GM18517 (cell line): ENCODE measurements around the gene TMEM132D.

Experiments used
- ATAC-seq: cut with Tn5 transposase; IDR thresholded peaks from one replicate; pipeline ENCODE4 v1.9.1; 2021; ENCODE audit warnings: mild to moderate bottlenecking, moderate library complexity; ENCODE audit not compliant: unreplicated experiment

The TMEM132D gene

DNA sequence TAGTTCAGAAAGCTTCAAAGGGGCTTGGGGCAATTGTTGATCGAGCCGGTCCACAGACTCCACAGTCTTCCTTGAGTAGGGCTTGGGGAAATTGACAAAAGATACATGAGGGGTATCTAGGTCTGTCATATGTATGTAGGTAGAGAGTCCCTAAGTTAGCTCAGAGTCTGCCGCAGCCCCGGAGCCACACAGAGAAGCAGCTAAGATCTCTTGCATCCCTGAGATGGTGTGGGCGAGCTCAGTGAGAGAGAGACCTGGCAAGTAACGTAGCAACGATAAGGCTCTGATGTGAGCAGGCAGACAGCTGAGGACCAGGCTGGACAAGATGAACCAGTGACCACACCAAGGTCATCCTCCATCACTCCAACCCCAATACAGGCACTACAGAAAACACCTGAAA lies 297.6 kb downstream of the TMEM132D start:
- ATAC-seq, result no peak

DNA sequence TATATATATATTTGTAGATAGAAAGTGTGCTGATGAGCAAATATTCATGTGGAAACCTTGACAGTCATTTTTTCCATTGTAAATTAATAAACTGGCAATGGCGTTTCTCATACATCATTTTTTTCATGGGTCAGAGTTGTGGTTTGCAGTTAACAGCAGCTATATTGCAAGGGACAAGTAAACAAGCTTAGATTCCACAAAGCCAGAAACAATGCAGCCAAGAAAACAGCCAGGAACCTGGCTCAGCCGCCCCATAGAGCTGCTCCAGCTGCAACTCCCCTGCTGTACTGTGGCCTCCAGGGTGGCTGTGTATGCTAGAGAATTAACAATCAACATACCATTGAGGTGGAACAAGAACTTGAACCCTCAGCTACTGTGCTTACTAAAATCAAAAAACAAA lies 298.2 kb downstream of the TMEM132D start:
- no peak for ATAC-seq

DNA sequence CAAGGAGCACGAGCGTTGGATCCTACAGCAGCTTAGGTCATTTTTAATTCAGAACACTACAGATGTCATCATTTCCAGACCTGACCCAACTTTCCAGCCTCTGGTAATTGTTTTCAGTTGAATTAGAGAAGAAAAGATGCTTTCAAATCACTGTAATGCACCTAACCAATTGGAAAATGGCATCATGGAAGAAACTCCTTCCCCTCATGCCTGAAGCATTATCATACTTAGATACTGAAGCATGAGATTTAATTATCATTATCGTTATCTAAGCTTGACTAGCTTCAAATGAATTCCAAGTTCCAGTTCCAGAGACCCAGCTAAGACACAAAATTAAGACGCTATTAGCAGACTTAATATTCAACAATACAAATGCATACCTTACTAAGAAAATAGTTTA lies 299.3 kb downstream of the TMEM132D start:
- ATAC-seq, result no peak

DNA sequence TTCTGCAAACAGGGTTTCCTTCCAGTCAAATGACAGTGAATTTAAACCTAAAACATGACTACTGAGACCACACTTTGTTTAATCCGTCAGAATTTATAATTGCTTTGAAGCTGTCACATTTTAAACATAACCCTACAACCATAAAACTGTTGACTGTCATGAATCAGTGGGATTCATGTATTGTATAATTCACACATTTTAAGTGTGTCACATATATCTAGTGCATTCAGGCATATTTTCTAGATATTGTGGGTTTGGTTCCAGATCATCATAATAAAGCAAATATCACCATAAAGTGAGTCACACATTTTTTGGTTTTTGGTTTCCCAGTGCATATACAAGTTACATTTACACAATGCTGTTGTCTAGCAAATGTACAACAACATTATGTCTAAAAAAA lies 304.4 kb downstream of the TMEM132D start:
- ATAC-seq, result no peak

DNA sequence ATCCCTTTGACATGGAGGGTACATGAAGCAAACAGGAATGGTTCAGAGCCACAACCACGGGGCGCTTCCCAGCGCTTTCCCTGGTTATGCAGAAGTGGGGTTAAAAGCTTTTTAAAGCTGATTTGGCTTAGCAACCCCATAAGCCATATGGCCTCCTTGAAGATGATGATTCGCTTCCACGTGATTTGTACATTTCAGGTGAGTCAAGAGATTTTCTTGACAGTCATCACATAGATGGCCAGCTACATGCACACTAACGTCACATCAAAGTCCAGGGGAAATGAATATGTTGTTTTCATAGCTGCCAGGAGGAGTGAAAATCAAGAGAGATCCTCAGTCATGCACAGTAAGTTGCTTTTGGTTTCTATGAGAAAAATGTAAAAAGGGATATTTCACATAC lies 309.7 kb downstream of the TMEM132D start:
- ATAC-seq, result no peak

DNA sequence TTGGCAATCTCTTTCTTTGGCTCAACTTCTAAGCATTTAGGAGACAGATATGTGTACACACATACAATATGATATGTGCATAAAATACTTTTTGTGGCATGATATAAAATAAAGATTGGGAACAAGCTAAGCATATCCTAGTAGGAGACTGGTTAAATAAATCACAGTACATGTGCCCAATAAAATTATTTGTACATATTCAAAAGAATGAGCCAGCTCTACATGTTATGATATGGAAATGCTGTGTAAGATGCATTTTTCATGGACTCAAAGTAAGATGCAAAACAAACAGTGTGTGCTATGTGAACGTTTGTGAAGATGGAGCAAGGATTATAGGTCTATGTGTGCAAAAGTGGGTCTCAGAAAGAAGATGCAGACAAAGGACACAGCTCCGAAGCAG lies 311.4 kb downstream of the TMEM132D start:
- ATAC-seq, result no peak

DNA sequence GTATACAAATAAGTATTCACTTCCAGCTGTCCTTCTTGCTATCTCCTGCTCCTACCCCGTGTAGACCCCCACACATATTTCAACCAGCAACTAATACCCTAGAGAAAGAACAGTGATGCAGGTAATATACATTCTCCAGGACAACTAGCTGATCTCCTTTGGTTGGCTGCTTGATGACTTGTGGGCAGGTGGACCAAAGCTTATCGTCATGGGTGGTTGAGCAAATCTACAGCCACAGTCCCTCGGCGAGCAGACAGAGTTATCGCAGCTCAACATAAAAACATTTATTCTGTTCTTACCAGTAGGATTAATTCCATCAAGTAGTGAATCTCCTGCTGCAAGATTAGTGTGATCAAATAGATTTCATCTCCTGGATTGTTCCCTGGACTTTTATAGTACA lies 314.3 kb downstream of the TMEM132D start:
- no peak for ATAC-seq

DNA sequence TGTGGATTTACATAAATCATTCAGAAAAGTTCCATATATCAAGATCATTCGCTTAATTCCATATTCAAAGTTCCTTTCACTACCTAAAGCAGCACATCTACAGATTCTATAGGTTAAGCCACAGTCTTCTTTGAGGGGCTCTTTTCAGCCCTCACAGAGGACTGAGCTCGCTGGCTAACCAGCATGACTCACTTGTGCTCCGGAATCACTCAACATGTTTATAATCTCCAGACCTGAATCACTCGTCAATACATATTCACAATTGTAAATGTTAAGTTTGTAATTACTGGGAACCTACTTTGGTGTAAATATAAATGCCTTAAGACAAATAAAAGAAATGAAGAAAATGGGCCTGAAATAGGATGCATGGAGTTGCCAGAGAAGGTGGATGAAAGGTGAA lies 315.7 kb downstream of the TMEM132D start:
- ATAC-seq, result no peak

DNA sequence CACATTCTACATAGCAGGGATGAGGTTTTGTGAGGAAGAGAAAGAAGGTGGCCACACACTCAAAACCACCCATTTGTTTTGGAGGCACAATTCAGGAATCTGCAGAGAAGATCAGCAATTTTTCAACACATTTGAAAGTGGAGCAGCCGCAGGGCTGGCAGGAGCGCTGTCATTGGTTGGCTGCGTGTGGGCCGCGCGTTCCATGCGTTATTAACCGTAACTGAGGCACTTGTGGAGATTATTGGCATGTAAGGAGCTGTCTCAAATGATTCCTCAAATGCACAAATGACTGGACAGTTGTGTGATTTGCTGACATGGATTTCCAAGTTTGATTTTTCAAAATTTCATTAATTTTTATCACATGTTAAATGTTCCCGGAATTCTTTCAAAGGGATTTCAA lies 318.5 kb downstream of the TMEM132D start:
- no peak for ATAC-seq

DNA sequence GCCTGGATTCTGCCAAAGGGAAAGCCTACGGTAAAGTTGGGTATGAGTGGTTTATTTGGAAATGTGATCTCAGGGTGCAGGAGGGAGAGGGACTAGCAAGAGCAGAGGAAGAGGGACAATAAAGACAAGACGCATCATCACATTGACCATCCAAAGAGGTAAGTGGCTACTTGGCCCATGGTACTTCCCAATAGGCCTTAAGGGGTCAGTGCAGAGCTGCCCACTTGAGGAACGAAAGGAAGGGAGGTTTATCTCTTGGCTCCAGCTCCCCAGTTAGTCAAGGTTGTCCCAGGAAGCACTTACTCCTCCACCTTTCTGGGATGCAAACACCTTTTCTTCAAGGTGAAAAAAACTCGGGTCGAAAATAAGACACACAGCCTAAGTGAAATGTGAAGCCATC lies 323.9 kb downstream of the TMEM132D start:
- ATAC-seq, result no peak

DNA sequence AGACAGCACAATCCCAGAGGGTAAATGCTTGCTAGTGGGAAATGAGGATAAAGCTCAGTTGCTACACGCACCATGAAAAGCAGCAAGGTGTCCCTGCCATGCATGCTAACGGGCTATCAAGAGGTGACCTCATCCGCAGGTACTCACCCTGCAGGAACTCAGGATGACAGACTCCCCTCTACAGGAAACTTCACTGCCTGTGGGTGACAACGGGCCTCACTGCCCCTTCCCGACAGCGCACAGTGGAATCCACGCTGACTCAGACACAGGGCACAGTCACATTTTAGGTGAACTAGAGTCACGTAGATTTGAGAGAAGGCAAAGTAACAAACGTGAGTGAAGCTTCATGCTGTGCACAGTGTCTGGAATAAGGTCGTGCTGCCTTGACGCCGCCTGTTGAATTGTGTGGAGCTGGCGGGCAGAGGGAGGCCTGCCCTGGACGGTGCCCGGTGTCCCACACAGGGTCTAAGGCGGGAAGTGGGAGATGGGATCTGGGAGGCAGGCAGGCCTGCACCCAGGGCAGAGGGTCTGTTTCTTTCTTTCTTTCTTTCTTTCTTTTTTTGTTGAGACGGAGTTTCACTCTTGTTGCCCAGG lies 331.8 kb downstream of the TMEM132D start:
- ATAC-seq, result no peak

DNA sequence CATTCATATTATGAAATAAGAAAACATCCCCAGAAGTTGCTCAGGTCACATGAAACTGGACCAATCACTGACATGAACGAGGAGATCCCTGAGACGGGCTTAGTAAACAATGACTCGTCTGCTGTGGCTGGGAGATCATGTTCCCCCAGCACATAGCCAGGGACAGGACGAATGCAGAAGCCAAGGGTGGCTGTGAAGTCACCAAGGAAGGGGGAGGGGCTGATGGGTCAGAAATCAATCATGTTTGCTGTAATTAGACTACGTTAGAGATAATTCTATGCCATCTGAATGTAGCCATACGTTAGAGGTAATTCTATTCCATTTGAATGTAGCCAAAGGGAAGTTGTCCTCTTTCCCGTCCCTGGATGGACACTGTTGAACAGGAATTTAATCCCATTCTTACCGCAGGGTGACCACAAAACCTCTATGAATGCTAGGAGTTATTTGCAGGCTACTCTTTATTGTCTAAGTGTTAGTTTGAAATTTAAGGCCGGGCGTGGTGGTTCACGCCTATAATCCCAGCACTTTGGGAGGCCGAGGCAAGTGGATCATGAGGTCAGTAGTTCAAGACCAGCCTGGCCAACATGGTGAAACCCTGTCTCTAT lies 332.9 kb downstream of the TMEM132D start:
- no peak for ATAC-seq

DNA sequence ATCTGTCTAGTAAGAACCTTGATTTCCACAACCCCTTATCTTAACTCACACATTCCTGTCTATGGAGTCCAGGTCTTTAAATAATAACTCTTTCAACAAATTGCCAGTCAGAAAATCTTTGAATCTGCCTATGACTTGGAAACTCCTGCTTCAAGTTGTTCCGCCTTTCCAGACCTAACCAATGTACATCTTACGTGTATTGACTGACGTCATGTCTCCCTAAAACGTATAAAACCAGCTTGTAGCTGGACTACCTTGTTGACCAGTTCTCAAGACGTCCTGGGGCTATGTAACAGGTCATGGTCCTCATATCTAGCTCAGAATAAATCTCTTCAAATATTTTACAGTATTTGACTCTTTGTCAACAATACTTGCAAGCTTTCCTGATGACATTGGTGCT lies 337.0 kb downstream of the TMEM132D start:
- ATAC-seq, result no peak

DNA sequence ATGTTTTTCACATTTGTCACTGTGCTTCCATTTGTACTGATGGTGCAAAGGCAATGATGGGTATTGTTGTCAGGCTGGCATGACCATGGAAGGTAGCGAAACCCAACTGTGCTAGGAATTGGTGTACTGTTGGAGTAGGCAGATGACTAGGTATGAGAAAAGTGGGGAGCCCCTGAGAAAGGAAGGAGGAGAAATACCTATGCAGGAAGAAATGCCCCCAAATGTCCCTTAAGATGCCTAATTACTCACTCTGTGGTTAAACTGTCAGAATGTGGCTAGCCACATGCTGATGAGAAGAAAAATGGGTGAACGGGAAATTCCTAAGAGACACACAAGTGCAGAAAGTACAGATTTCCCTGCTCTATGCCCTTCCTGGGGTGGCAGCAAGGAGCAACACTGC lies 339.1 kb downstream of the TMEM132D start:
- no peak for ATAC-seq

DNA sequence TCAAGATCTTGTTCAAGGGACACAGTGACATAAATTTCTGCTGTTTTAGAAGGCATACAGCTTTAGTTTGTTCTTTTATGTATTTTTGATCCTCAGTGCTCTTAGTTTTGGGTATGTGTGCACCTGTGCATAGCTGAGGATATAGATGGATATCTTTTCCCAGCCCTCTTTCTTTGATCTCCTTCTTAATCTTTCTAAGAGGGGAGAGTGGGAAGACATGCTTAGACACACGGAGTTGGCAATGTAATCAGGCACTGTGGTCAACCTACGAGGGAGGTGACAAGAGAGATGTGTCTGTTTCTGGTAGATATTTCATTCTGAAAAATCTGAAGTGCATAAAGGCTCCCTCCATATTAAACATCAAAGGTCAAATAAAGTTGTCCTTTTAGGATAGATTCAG lies 340.6 kb downstream of the TMEM132D start:
- no peak for ATAC-seq

DNA sequence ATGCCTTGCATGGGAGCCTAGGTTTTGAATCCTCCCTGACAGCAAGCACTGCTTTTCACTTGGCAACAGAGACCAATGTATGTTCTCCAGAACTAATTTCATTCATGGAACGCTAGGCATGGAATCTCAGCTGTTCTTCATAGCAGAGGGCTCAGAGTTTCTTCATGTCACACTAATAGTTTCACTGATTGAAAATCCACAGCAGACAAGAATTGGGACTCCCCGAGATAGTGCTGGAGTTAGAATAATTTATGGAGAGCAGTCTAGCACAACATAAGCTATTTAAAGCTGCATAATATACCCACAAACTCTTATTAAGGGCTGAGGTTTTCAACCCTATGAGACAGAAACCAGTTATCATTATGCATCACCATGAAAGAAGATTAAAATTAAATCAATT lies 342.5 kb downstream of the TMEM132D start:
- no peak for ATAC-seq

DNA sequence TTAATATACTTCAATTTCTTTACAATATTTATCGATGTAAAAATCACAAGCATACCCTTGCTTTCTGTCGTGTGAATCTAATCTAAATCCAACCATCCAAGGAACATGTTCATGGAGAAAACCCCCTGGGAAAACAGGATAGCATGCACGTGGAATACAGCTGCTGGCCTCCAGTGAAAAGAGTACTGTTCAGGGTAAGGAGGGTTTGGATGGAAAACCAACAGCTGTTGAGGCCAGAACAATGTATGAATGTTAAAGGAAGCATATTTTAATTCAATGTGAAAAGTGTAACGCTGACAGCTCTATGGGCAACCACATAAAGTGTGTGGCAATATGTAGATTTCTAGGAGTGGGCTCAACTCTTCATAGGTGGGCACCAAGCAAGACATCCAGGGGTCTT lies 344.0 kb downstream of the TMEM132D start:
- no peak for ATAC-seq

DNA sequence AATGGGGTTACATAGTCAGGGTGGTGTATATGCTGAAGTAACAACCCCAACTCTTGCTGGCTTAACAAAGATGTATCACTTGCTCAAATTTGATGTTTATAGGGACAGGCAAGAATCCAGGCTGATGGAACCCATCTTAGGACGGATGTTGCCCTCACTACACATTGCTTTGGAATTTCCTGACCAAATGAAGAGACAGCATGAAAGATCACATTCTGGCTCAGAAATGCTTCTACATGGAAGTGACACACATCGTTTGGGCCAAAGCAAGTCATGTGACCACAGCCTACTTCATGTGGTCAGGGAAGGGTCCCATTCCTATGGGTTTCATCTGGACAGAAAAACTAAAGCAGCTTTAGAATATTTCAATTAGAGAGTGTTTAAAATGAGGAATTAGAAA lies 345.8 kb downstream of the TMEM132D start:
- ATAC-seq, result no peak

DNA sequence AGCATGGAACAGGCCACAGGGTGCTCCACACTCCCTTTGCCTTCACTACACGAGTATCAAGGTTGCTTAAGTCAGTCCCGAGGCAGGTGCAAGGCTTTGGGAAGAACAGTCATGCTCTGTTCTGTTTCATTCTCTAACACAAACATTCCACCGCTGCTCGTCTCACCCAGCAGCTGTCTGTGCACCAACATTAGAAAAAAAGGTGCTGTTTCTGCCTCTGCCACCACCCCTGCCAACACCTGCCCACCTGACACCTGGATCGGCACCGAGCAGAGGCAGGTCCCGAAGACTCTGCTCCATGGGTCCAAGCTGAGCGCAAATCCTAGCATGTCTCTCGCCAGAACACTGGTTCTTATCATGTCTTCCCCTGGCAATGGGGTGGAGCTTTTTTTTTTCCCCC lies 347.7 kb downstream of the TMEM132D start:
- ATAC-seq, result no peak

DNA sequence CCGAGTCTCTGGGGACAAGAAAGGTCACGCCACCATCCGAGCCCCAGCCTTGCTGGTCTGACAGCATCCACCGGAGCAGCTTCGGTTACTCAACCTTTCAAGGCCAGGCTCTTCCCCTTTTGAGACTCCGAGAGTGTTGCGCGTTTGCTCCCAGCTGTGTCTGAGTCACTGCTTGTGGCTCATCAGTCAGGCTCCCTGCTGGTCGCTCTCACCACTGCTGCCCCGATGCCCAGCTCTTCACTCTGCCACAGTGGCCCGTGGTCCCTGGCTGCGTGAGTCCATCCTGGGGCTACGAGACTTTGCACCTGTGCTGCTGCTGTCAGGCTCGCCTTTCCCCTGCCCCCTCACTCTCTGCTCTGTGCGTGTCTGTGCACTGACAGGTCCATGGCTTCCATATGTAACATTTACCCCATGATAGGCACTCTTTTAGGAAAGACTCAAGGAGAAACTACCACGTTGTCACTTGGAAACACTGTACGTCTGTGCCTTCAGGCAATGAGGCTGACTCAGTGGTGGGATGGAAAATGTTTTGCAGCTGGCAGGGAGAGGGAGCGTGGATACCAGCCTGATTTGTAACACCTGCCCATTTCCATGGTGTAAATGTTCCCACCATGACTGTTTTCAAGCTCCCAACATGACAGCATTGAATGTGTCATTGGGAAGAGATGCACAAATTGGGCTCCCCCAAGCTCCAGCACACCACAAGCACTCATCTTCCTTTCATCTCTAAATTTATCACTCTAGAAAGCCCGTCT lies 350.7 kb downstream of the TMEM132D start:
- no peak for ATAC-seq

DNA sequence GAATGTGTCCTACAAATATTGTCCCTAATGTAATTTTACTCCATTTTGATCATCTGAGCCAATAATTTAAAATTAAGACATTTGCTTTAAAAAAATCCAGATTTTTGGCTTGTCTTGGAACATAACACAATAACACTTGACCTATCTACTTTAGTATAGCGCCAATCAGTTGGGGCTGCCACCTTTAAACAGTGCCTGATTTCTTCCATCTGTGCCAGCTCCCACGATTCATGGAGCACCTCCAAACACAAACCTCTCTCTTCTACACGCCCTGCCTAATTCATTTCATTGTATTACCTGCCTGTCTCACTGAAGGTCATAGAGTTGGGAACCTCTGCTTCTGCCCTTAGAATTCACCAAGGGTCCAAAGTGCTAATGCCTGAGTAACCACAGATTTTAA lies 352.4 kb downstream of the TMEM132D start:
- ATAC-seq, result no peak

DNA sequence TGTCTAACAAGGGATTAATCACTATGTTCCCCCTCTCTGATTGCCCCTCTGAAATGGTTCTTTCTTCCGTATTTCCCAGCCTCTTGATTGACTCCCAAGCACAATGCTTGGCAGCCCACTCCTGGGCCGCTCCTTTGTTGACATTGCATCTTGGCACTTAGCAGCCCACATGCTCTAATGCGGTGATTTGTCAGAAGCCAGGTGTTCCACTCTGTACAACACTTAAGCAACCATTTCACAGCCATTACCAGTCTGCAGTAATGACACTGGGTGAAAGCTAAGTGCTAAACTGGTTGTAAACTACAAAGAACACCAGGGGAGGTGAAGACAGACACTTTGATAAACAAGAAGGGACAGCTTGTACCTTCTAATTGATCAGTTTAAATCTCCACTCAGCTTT lies 353.5 kb downstream of the TMEM132D start:
- no peak for ATAC-seq

DNA sequence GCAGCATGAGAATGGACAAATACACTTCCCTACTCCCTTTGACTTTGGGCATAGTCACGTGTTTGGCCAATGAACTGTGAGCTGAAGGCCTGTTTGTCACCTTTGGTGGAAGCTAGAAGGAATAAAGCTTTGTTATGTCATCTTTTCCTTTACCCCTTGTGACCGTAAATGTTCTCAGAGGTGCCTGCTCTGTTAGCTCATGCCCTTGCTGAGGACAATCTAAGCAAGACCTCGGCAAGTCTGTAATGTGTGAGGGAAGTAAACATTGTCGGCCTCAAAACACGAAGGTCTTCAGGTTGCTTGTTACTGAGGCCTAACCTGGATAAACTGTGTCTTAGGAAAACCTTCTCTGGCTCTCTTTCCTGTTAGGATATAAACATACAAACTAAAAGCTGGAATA lies 354.2 kb downstream of the TMEM132D start:
- ATAC-seq, result no peak
